K562 (cell line): ENCODE results near the gene SVIP. TPM values are rescaled to one million over a fixed set of nuclear protein-coding genes. Genes with fewer than 3 reads are reported as not detected.

Experiments
- ATAC-seq: fragments of 200-7000 bp; cut with Tn5 transposase; 3 replicates; pipeline ENCODE4 v1.9.1; 2020; ENCODE audit warnings: moderate library complexity
- BruUV-seq: library from RNA; stranded (reverse); fragments of 400-500 nt; replicated peaks from 2 replicates; lab custom pipeline; 2021; lab: Mats Ljungman, UMichigan
- CTCF ChIA-PET: fragments of 300-600 bp; formaldehyde crosslinking; extraction: SDS; loops from one replicate; lab custom pipeline; 2021; ENCODE audit warnings: low intra/inter-chr PET ratio; lab: Yijun Ruan, JAX
- POLR2A ChIA-PET: fragments of 300-600, 350-650 bp; sonication (Branson Sonifier 250); formaldehyde crosslinking; extraction: SDS; loops from one replicate; lab custom pipeline; 2021; ENCODE audit warnings: antibody characterized with exemption, inconsistent platforms; lab: Yijun Ruan, JAX
- DNase-seq, 4 experiments: peaks; one replicate each; pipeline versions ENCODE4 v3.0.0 to v3.0.0-alpha.2; 2011 to 2018; ENCODE audit warnings: low spot score in 3 of 4, mixed read lengths in 3 of 4; ENCODE audit errors: extremely low read depth in 1 of 4
- FAIRE-seq: peaks from 2 replicates; lab custom pipeline; 2011; peaks lifted over from hg19 to GRCh38; lab: Jason Lieb, UNC
- H2AFZ ChIP-seq: 2 replicates; pipeline ENCODE4 v1.6.0; 2011; ENCODE audit warnings: low read depth, low read length, control low read depth, inconsistent platforms
- H3K27ac ChIP-seq: fragments of 200-600 bp; 3 replicates; pipeline ENCODE4 v1.8.0; 2011; ENCODE audit warnings: low read depth, mild to moderate bottlenecking, control low read depth, inconsistent platforms, low read length, moderate library complexity, mixed read lengths; ENCODE audit errors: extremely low read depth
- H3K27me3 ChIP-seq, 2 experiments: fragments of 300-600 bp in 1 of 2; 2 replicates in 1 of 2; 3 replicates in 1 of 2; pipeline versions ENCODE4 v1.6.0 to v1.8.0; 2011; ENCODE audit warnings: inconsistent platforms in 2 of 2, low read length in 2 of 2, mild to moderate bottlenecking in 1 of 2, mixed read lengths in 1 of 2, moderate library complexity in 1 of 2; ENCODE audit not compliant: control insufficient read depth in 2 of 2, insufficient read depth in 2 of 2
- H3K36me3 ChIP-seq: fragments of 300-600 bp; 3 replicates; pipeline ENCODE4 v1.8.0; 2011; ENCODE audit warnings: mild to moderate bottlenecking, low read length, inconsistent platforms; ENCODE audit not compliant: control insufficient read depth, insufficient read depth
- H3K4me1 ChIP-seq, 2 experiments: fragments of 200-600 bp in 1 of 2; replicated peaks in 1 of 2; 2 replicates in 1 of 2; 3 replicates in 1 of 2; pipeline versions ENCODE4 v1.5.1 to v1.8.0; 2011; ENCODE audit warnings: inconsistent platforms in 2 of 2, low read length in 2 of 2, mild to moderate bottlenecking in 1 of 2, mixed read lengths in 1 of 2, moderate library complexity in 1 of 2; ENCODE audit not compliant: control insufficient read depth in 2 of 2, insufficient read depth in 2 of 2
- H3K4me2 ChIP-seq: 2 replicates; pipeline ENCODE4 v1.6.1; 2011; ENCODE audit warnings: low read length, control low read depth, inconsistent platforms, mixed read lengths; ENCODE audit not compliant: insufficient read depth
- H3K4me3 ChIP-seq: fragments of 200-600 bp; sonication (generic), shearing (Covaris generic); 2 replicates; pipeline ENCODE4 v1.5.1; 2016; ENCODE audit warnings: control low read depth, inconsistent platforms
- H3K79me2 ChIP-seq: fragments of 200-600 bp; 3 replicates; pipeline ENCODE4 v1.8.0; 2011; ENCODE audit warnings: low read length, inconsistent platforms; ENCODE audit not compliant: control insufficient read depth, insufficient read depth
- H3K9ac ChIP-seq, 2 experiments: 2 replicates each; pipeline versions ENCODE4 v1.6.0 to v1.6.1; 2011; ENCODE audit warnings: low read depth in 2 of 2, low read length in 2 of 2, control low read depth in 1 of 2, inconsistent platforms in 1 of 2, mild to moderate bottlenecking in 1 of 2, mixed read lengths in 1 of 2; ENCODE audit not compliant: insufficient read depth in 1 of 2
- H3K9me1 ChIP-seq: one replicate; pipeline ENCODE4 v1.6.0; 2011; ENCODE audit warnings: inconsistent platforms, mild to moderate bottlenecking, low read length, moderate library complexity; ENCODE audit not compliant: control insufficient read depth, insufficient read depth
- H3K9me3 ChIP-seq: replicated peaks from 2 replicates; pipeline ENCODE4 v1.5.1; 2011; ENCODE audit warnings: low read depth, low read length, inconsistent platforms; ENCODE audit not compliant: control insufficient read depth, insufficient read depth
- H4K20me1 ChIP-seq: replicated peaks from 2 replicates; pipeline ENCODE4 v1.6.1; 2011; ENCODE audit warnings: low read length, inconsistent platforms, mixed read lengths; ENCODE audit not compliant: control insufficient read depth, insufficient read depth
- ESRRB ChIP-seq: fragments of 250-450 bp; sonication (Bioruptor Pico); IDR thresholded peaks from 2 replicates; pipeline ENCODE4 v1.5.0; 2020; ENCODE audit warnings: mild to moderate bottlenecking, moderate library complexity, borderline replicate concordance
- HMG20B ChIP-seq: fragments of 250-450 bp; sonication (Bioruptor Pico); IDR thresholded peaks from 2 replicates; pipeline ENCODE4 v1.5.0; 2021; ENCODE audit warnings: mild to moderate bottlenecking
- RCOR1 ChIP-seq, 2 experiments: IDR thresholded peaks; 2 replicates each; pipeline ENCODE4 v1.6.1; 2012; ENCODE audit warnings: low read depth in 2 of 2, low read length in 2 of 2, borderline replicate concordance in 1 of 2, improper control_type of control experiment in 1 of 2
- STAT5B ChIP-seq: fragments of 250-450 bp; sonication (Bioruptor Pico); IDR thresholded peaks from 2 replicates; pipeline ENCODE4 v1.8.0; 2021; ENCODE audit warnings: mild to moderate bottlenecking, inconsistent platforms
- WGBS: fragments of 100-300 bp; shearing (Covaris generic); methylation state at CpG from one replicate; pipeline ENCODE4 v1.1.6; 2016; ENCODE audit warnings: low coverage, mixed read lengths; ENCODE audit not compliant: insufficient coverage; ENCODE audit errors: missing lambda C conversion rate; 5-methylcytosine and 5-hydroxymethylcytosine counted together
- in situ Hi-C: fragments of 300-500 bp; cut with MboI; formaldehyde crosslinking; loops from 4 replicates; pipeline ENCODE4 v1.15.0; 2018; ENCODE audit warnings: inconsistent platforms, mixed read lengths
- intact Hi-C: fragments of 100-400 bp; cut with micrococcal nuclease; formaldehyde crosslinking; loops from 2 replicates; pipeline ENCODE4 v1.14.2; 2022
- polyA plus RNA-seq, 8 experiments: library from polyadenylated mRNA; depleted of rRNA in 4 of 8; stranded (reverse) in 5 of 8; unstranded in 3 of 8; fragments of >200 nt; fragmentation: Nextera tagmentation in 2 of 8; fragmentation: Illumina TruSeq in 1 of 8; extraction: Ambion mirVana in 2 of 8; extraction: Trizol in 1 of 8; gene quantifications; 2 replicates each; pipeline versions ENCODE4 v1.2.1 to v1.2.3, GENCODE V29; 2011 to 2014; ENCODE audit warnings: inconsistent platforms in 1 of 8, missing spikeins in 1 of 8
- total RNA-seq, 7 experiments: library from RNA; depleted of rRNA in 6 of 7; stranded (reverse); fragments of >200 nt in 6 of 7; fragmentation: Illumina TruSeq in 2 of 7; extraction: Trizol in 2 of 7; gene quantifications; 2 replicates each; pipeline versions ENCODE4 v1.2.1 to v1.2.3, GENCODE V29; 2011 to 2021; ENCODE audit warnings: low replicate concordance in 1 of 7

The SVIP gene
- total and polyA plus RNA-seq, 9 of the 15 experiments (the other 6 are each of a cell fraction or from before 2014, with no cell fraction given), result 17.9 to 62.5 (median 47.5) TPM

GRCh38 chr11:22774716-22775115, 54.9 kb downstream of the SVIP start:
- Histone ChIP-seq H3K4me2 (no peak overlapping the region), H3K27me3 (no peaks in the 10 kb centered on the region), H2AFZ (no peak overlapping the region), H3K36me3 (no peaks in the 10 kb centered on the region), H3K9me1 (no peaks in the 10 kb centered on the region), H3K27ac (no peak overlapping the region), H3K9me3 (no peaks in the 10 kb centered on the region), H3K4me1 (no peaks in the 10 kb centered on the region), H3K9ac (no peak overlapping the region), H3K4me3 (no peak overlapping the region), H3K79me2 (no peaks in the 10 kb centered on the region), H4K20me1 (no peaks in the 10 kb centered on the region)
- no TSS peak for BruUV-seq
- CTCF ChIA-PET, result interaction anchor here (0.6 kb wide), 1 partner anchor 1043 kb away, joined by 3 read pairs; no protein-coding TSS in a partner anchor
- in situ Hi-C loops, result loop anchor here (10.0 kb wide), 1 partner anchor 440 kb away; the partner anchor contains the start of gene SLC17A6
- intact Hi-C loops, result no loop called here
- 19% methylated on average over 2 of the region's 2 CpGs for WGBS
- no peak for TF ChIP-seq RCOR1 (IDR thresholded peaks at IDR 0.05; ENCODE audit: borderline replicate concordance in 1 of 2, low read depth in 2 of 2, low read length in 2 of 2)
- no peak for TF ChIP-seq STAT5B (CRISPR knock-in tag)
- no peak for TF ChIP-seq HMG20B (CRISPR knock-in tag)
- POLR2A ChIA-PET, result no interaction called here
- FAIRE-seq (no peak), DNase-seq (no peak), ATAC-seq (no peak)

- H4K20me1 ChIP-seq, result no peaks in the 10 kb centered on the region
- H2AFZ ChIP-seq, result no peak overlapping the region
- H3K4me2 ChIP-seq, result no peak overlapping the region
- H3K4me3 ChIP-seq, result no peak overlapping the region
- intact Hi-C loops (no loop called here), in situ Hi-C loops (no loop called here)
- ATAC-seq (no peak), DNase-seq (no peak), FAIRE-seq (no peak)
- 17% methylated on average over 1 of the region's 1 CpG for WGBS
- no TSS peak for BruUV-seq
- no peaks in the 10 kb centered on the region for H3K27me3 ChIP-seq
- H3K9me1 ChIP-seq, result no peaks in the 10 kb centered on the region
- no peaks in the 10 kb centered on the region for H3K79me2 ChIP-seq
- H3K9ac ChIP-seq, result no peak overlapping the region
- TF ChIP-seq ESRRB (CRISPR knock-in tag), result no peak
- H3K27ac ChIP-seq, result no peak overlapping the region
- ChIA-PET POLR2A (interaction anchor here (1.0 kb wide), 1 partner anchor 10 kb away, joined by 3 read pairs; no protein-coding TSS in a partner anchor), CTCF (no interaction called here)
- no peaks in the 10 kb centered on the region for H3K9me3 ChIP-seq
- H3K4me1 ChIP-seq, result no peaks in the 10 kb centered on the region
- H3K36me3 ChIP-seq, result no peaks in the 10 kb centered on the region
These were observed 60.5 kb downstream of the SVIP start for GRCh38 chr11:22769081-22769480.

Other genes starting within 250 kb of the SVIP start
- 7.2 and 9.7 TPM in 2 replicates for gene FANCF, start 204.0 kb downstream of the SVIP start, total RNA-seq (2014; rRNA removed)
- 7.7 and 8.1 TPM in 2 replicates for gene FANCF, start 204.0 kb downstream of the SVIP start, total RNA-seq (2014; rRNA removed; fragmentation: Illumina TruSeq; extraction: Trizol)
- 7.8 TPM in 2 replicates for gene FANCF, start 204.0 kb downstream of the SVIP start, total RNA-seq (2015; rRNA removed; fragmentation: Illumina TruSeq; extraction: Trizol)
- gene FANCF, start 204.0 kb downstream of the SVIP start, total RNA-seq (2021), result 10.3 and 11.0 TPM in 2 replicates
- gene FANCF, start 204.0 kb downstream of the SVIP start, polyA plus RNA-seq (2011; rRNA removed), result 4.1 and 5.7 TPM in 2 replicates
- 6.7 and 7.5 TPM in 2 replicates for gene FANCF, start 204.0 kb downstream of the SVIP start, polyA plus RNA-seq (2014; fragmentation: Illumina TruSeq; extraction: Trizol)
- gene FANCF, start 204.0 kb downstream of the SVIP start, polyA plus RNA-seq (2014; fragmentation: Nextera tagmentation; extraction: Ambion mirVana), result 1 to 10 TPM in 1 of 2 experiments, under 1 TPM in 1; 0.99 to 2.2 TPM
- 8.1 and 10.8 TPM in 2 replicates for gene FANCF, start 204.0 kb downstream of the SVIP start, polyA plus RNA-seq (2014; rRNA removed)
- 1.2 and 2.7 TPM in 2 replicates for gene GAS2, start 163.2 kb downstream of the SVIP start, total RNA-seq (2014; rRNA removed)
- 0.93 and 0.98 TPM in 2 replicates for gene GAS2, start 163.2 kb downstream of the SVIP start, total RNA-seq (2014; rRNA removed; fragmentation: Illumina TruSeq; extraction: Trizol)
- gene GAS2, start 163.2 kb downstream of the SVIP start, total RNA-seq (2015; rRNA removed; fragmentation: Illumina TruSeq; extraction: Trizol), result 1.4 and 1.8 TPM in 2 replicates
- 1.5 and 1.9 TPM in 2 replicates for gene GAS2, start 163.2 kb downstream of the SVIP start, total RNA-seq (2021)
- gene GAS2, start 163.2 kb downstream of the SVIP start, polyA plus RNA-seq (2011; rRNA removed), result 0.54 and 1.4 TPM in 2 replicates
- gene GAS2, start 163.2 kb downstream of the SVIP start, polyA plus RNA-seq (2014; fragmentation: Illumina TruSeq; extraction: Trizol), result 0.86 and 0.97 TPM in 2 replicates
- gene GAS2, start 163.2 kb downstream of the SVIP start, polyA plus RNA-seq (2014; fragmentation: Nextera tagmentation; extraction: Ambion mirVana), result 1 to 10 TPM in 1 of 2 experiments, under 1 TPM in 1; 0.77 to 1.1 TPM
- gene GAS2, start 163.2 kb downstream of the SVIP start, polyA plus RNA-seq (2014; rRNA removed), result 1.1 and 1.7 TPM in 2 replicates
- gene CCDC179, start 30.7 kb upstream of the SVIP start, total RNA-seq (2014; rRNA removed), result not detected in 2 replicates
- gene CCDC179, start 30.7 kb upstream of the SVIP start, total RNA-seq (2014; rRNA removed; fragmentation: Illumina TruSeq; extraction: Trizol), result not detected in 2 replicates
- gene CCDC179, start 30.7 kb upstream of the SVIP start, total RNA-seq (2015; rRNA removed; fragmentation: Illumina TruSeq; extraction: Trizol), result not detected in 2 replicates
- gene CCDC179, start 30.7 kb upstream of the SVIP start, total RNA-seq (2021), result not detected in 2 replicates
- not detected in 2 replicates for gene CCDC179, start 30.7 kb upstream of the SVIP start, polyA plus RNA-seq (2011; rRNA removed)
- gene CCDC179, start 30.7 kb upstream of the SVIP start, polyA plus RNA-seq (2014; fragmentation: Illumina TruSeq; extraction: Trizol), result not detected in 2 replicates
- gene CCDC179, start 30.7 kb upstream of the SVIP start, polyA plus RNA-seq (2014; fragmentation: Nextera tagmentation; extraction: Ambion mirVana), result not detected
- not detected in 2 replicates for gene CCDC179, start 30.7 kb upstream of the SVIP start, polyA plus RNA-seq (2014; rRNA removed)